ENCODE results near the gene LRIT3.

The LRIT3 gene

GRCh38 chr4:109810552-109811387, 37.1 kb upstream of the LRIT3 start:
- TF ChIP-seq CTCF (IDR thresholded peaks at IDR 0.05; ENCODE audit: low read length, missing control alignments), result no peak
- no peak overlapping the region for H3K4me3 ChIP-seq (replicated peaks; ENCODE audit: low read depth, low read length)

GRCh38 chr4:109811707-109812106, 36.2 kb upstream of the LRIT3 start:
- H3K4me3 ChIP-seq (replicated peaks; ENCODE audit: low read depth, low read length), result no peak overlapping the region
- no peak for DNase-seq (ENCODE audit: low read depth)
- no peak for TF ChIP-seq CTCF (IDR thresholded peaks at IDR 0.05; ENCODE audit: low read length, missing control alignments)

More at GRCh38 chr4:109810552-109811387, 37.1 kb upstream of the LRIT3 start:
- no peak for DNase-seq (ENCODE audit: low read depth)

GRCh38 chr4:109815151-109816081, 32.5 kb upstream of the LRIT3 start, which contains the start of gene GAR1:
Gene GAR1 (plus strand): TSS chr4:109815762. CDS start chr4:109816165, 403 bp downstream.
- DNase-seq (ENCODE audit: low read depth), result peak; percentile 94

DNA sequence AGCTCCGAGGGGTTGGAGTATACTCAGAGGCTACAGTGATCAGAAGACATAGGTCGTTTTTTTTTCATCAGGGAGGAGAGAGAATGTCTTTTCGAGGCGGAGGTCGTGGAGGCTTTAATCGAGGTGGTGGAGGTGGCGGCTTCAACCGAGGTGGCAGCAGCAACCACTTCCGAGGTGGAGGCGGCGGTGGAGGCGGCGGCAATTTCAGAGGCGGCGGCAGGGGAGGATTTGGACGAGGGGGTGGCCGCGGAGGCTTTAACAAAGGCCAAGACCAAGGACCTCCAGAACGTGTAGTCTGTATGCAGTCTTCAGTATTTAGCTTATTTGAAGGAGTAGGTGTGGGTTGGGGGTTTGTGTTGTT, 31.8 kb upstream of the LRIT3 start:
- H3K4me3 ChIP-seq (replicated peaks; ENCODE audit: low read depth, low read length), result peak overlapping the region; percentile 98
- no peak for TF ChIP-seq CTCF (IDR thresholded peaks at IDR 0.05; ENCODE audit: low read length, missing control alignments)
- no peak for DNase-seq (ENCODE audit: low read depth)

More at GRCh38 chr4:109815151-109816081, 32.5 kb upstream of the LRIT3 start, which contains the start of gene GAR1:
- no peak for TF ChIP-seq CTCF (IDR thresholded peaks at IDR 0.05; ENCODE audit: low read length, missing control alignments)
- peak within 1 kb of the TSS; percentile 98 for H3K4me3 ChIP-seq (replicated peaks; ENCODE audit: low read depth, low read length)

DNA sequence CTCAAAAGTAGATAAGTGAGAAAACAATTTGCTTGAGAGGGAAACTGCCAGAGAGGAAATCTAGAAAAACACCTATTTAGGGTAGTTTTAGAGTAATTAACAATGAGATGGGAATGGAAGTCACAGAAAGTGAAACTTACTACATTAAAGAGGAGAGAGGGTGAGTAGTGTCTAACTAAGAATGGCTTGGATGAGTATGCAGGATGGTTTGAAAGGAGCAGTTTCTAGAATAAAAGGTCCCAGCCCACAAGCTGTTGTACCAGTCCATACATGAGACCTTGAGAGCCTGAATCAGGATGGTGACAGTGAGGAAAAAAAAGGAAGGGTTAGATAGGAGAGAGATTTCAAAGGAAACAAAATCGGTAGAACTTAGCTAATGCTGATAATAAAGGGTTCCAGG, 31.0 kb upstream of the LRIT3 start:
- peak overlapping the region; percentile 98 for H3K4me3 ChIP-seq (replicated peaks; ENCODE audit: low read depth, low read length)
- no peak for DNase-seq (ENCODE audit: low read depth)
- TF ChIP-seq CTCF (IDR thresholded peaks at IDR 0.05; ENCODE audit: low read length, missing control alignments), result no peak

DNA sequence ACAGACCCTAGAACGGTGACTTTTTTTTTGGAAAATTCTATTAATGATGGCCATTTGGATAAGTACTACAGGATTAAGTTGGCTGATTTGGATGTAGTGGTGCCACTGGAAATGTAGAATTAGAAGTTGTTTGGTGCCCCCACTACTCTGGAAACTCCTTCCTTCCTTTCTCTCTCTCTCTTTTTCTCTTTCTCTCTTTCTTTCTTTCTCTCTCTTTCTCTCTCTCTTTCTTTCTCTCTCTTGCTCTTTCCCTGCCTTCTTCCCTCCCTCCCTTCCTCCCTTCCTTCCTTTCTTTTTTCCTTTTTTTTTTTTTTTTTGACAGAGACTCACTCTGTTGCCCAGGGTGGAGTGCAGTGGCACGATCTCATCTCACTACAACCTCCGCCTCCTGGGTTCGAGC, 29.6 kb upstream of the LRIT3 start:
- no peak overlapping the region for H3K4me3 ChIP-seq (replicated peaks; ENCODE audit: low read depth, low read length)
- DNase-seq (ENCODE audit: low read depth), result no peak
- TF ChIP-seq CTCF (IDR thresholded peaks at IDR 0.05; ENCODE audit: low read length, missing control alignments), result no peak
